Uterus (tissue), 4 donors: Measurements from ENCODE around the gene SLC22A31. TPM values are rescaled to one million over a fixed set of nuclear protein-coding genes. Genes with fewer than 3 reads are reported as not detected.

ENCODE experiments used
- DNase-seq, 2 donors: peaks; one replicate each; pipeline ENCODE4 v3.0.0-alpha.2; 2019 to 2020
- H3K27ac ChIP-seq, 2 donors: fragments of 200-600 bp; sonication (generic); 1 replicate in 1 of 2; 2 replicates in 1 of 2; pipeline ENCODE4 v1.5.1; 2016 to 2018
- H3K27me3 ChIP-seq, 2 donors: fragments of 200-600 bp; sonication (generic); one replicate each; pipeline ENCODE4 v1.5.1; 2018 to 2019; ENCODE audit warnings: control low read depth in 1 of 2
- H3K36me3 ChIP-seq, 2 donors: fragments of 200-600 bp; sonication (generic); one replicate each; pipeline ENCODE4 v1.5.1; 2019; ENCODE audit warnings: control low read depth in 1 of 2
- H3K4me1 ChIP-seq, 2 donors: fragments of 200-600 bp; sonication (generic); one replicate each; pipeline ENCODE4 v1.5.1; 2018 to 2019; ENCODE audit warnings: control low read depth in 1 of 2
- H3K4me3 ChIP-seq, 2 donors: fragments of 200-600 bp; sonication (generic); 1 replicate in 1 of 2; 2 replicates in 1 of 2; pipeline ENCODE4 v1.5.1; 2018 to 2019; ENCODE audit warnings: mild to moderate bottlenecking in 1 of 2
- H3K9me3 ChIP-seq, 2 donors: fragments of 200-600 bp; sonication (generic); one replicate each; pipeline ENCODE4 v1.5.1; 2019; ENCODE audit warnings: control low read depth in 1 of 2
- POLR2A ChIP-seq, 2 donors: fragments of 450-650 bp; IDR thresholded peaks; one replicate each; pipeline ENCODE4 v1.6.1; 2016; ENCODE audit warnings: antibody characterized with exemption in 2 of 2, mild to moderate bottlenecking in 1 of 2, moderate library complexity in 1 of 2
- intact Hi-C: fragments of 100-400 bp; cut with DNase I; formaldehyde crosslinking; loops from one replicate; pipeline ENCODE4 v1.15.1; 2023; ENCODE audit warnings: low total_unique reads
- total RNA-seq, 4 donors: library from RNA; depleted of rRNA in 3 of 4; stranded (reverse); fragments of >200 nt in 3 of 4; gene quantifications; one replicate each; pipeline versions ENCODE4 v1.1.0 to v1.2.4, GENCODE V29; 2014 to 2023
- TF ChIP-seq, protein P1 (sequence below), 4 experiments: fragments of 200-600 bp in 2 of 4; fragments of 450-650 bp in 2 of 4; sonication (generic) in 2 of 4; IDR thresholded peaks; one replicate each; pipeline ENCODE4 v1.5.1; 2016 to 2019; ENCODE audit warnings: antibody characterized with exemption in 4 of 4, mild to moderate bottlenecking in 2 of 4, moderate library complexity in 1 of 4
- donor health status: DM: yes; HTN: yes; CAD: no.

SLC22A31 gene
- total RNA-seq, 4 donors from 2014 or later, result not detected

DNA sequence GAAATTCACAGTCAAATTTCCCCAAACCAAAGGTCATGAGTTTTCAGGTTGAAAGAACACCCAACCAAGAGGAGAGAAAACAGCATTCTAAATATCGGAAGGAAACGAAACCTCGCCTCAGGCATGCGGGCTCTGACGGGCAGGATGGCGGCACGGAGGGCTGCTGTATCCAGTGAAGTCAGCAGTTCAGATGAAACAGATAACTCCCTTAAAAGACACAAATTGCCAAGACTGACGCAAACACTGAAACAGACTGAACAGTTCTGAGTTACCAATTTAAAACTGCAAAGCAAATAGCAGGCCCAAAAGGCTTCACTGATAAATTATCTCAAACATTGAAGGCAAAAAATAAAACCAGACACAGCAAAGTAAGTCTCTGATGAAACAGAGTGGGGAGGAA, 49.4 kb downstream of the SLC22A31 start:
- H3K4me1 ChIP-seq, result no peaks in the 10 kb centered on the region
- H3K27me3 ChIP-seq, result no peaks in the 10 kb centered on the region
- no peaks in the 10 kb centered on the region for H3K9me3 ChIP-seq
- no peak for DNase-seq
- intact Hi-C loops, result no loop called here
- H3K27ac ChIP-seq, result no peak overlapping the region
- TF ChIP-seq POLR2A (IDR thresholded peaks at IDR 0.05), result no peak
- no peak overlapping the region for H3K4me3 ChIP-seq
- H3K36me3 ChIP-seq, result no peaks in the 10 kb centered on the region

DNA sequence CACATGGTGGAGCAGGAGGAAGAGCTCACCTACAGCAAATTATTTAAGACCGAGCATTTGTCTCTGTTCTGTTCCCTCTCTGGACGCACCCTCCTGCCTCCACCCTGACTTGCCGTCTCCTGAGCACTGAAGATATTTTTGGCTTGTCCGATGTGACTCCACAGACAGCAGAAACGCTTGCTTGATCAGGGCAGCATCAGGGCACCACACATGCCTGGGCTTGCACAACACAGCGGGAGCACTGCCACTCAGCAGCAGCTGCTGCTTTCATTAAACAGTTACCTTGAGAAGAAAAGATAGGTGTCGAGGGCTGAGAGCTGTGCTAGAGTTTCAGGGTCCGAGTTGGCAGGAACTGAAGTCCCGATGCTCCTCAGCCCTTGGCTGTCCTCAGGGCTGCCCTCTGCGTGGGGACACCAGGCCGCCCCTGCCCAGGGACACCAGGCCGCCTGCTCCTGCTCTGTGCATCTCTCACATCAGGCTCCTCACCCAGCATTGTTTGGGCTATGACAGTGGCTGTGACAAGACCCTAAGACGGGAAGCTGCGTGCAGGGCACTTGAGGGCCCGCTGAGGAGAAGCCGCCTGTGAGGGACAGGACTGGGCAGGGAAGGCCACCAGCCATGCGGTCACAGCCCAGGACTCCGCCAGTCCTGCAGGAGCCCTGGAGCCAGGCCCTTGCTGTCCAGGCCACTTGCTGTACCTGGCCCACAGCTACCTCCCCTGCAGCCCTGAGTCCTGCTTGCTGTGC, 50.1 kb downstream of the SLC22A31 start:
- Histone ChIP-seq H3K27me3 (no peaks in the 10 kb centered on the region), H3K9me3 (no peaks in the 10 kb centered on the region), H3K4me1 (no peaks in the 10 kb centered on the region), H3K4me3 (no peak overlapping the region), H3K36me3 (no peaks in the 10 kb centered on the region), H3K27ac (no peak overlapping the region)
- TF ChIP-seq, protein P1, sequence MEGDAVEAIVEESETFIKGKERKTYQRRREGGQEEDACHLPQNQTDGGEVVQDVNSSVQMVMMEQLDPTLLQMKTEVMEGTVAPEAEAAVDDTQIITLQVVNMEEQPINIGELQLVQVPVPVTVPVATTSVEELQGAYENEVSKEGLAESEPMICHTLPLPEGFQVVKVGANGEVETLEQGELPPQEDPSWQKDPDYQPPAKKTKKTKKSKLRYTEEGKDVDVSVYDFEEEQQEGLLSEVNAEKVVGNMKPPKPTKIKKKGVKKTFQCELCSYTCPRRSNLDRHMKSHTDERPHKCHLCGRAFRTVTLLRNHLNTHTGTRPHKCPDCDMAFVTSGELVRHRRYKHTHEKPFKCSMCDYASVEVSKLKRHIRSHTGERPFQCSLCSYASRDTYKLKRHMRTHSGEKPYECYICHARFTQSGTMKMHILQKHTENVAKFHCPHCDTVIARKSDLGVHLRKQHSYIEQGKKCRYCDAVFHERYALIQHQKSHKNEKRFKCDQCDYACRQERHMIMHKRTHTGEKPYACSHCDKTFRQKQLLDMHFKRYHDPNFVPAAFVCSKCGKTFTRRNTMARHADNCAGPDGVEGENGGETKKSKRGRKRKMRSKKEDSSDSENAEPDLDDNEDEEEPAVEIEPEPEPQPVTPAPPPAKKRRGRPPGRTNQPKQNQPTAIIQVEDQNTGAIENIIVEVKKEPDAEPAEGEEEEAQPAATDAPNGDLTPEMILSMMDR (IDR thresholded peaks at IDR 0.05), result no peak
- TF ChIP-seq POLR2A (IDR thresholded peaks at IDR 0.05), result no peak
- intact Hi-C loops, result no loop called here
- DNase-seq, result no peak

DNA sequence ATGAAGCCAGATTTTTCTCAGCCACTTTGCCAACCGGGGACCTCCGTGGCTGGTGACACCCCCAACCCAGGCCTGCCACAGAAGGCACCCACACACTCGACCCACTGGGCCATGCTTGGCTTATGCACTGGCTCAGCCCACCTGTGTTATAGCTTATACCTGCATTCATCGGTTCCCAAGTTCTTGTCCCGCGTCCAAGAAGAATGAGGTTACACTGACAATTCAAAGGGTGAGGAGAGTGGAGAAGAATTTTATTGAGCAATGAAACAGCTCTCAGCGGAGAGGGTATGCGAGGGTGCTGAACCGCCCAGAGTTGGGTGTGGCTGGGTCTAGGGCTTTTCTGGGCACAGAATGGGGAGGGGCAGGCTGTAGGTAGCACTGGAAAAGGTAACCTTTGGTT, 51.0 kb downstream of the SLC22A31 start:
- no peaks in the 10 kb centered on the region for H3K9me3 ChIP-seq
- no peak for DNase-seq
- H3K27ac ChIP-seq, result no peak overlapping the region
- intact Hi-C loops, result no loop called here
- H3K27me3 ChIP-seq, result no peaks in the 10 kb centered on the region
- no peaks in the 10 kb centered on the region for H3K4me1 ChIP-seq
- no peak for TF ChIP-seq POLR2A (IDR thresholded peaks at IDR 0.05)
- TF ChIP-seq, protein P1 (IDR thresholded peaks at IDR 0.05), result no peak
- no peak overlapping the region for H3K4me3 ChIP-seq
- no peaks in the 10 kb centered on the region for H3K36me3 ChIP-seq

DNA sequence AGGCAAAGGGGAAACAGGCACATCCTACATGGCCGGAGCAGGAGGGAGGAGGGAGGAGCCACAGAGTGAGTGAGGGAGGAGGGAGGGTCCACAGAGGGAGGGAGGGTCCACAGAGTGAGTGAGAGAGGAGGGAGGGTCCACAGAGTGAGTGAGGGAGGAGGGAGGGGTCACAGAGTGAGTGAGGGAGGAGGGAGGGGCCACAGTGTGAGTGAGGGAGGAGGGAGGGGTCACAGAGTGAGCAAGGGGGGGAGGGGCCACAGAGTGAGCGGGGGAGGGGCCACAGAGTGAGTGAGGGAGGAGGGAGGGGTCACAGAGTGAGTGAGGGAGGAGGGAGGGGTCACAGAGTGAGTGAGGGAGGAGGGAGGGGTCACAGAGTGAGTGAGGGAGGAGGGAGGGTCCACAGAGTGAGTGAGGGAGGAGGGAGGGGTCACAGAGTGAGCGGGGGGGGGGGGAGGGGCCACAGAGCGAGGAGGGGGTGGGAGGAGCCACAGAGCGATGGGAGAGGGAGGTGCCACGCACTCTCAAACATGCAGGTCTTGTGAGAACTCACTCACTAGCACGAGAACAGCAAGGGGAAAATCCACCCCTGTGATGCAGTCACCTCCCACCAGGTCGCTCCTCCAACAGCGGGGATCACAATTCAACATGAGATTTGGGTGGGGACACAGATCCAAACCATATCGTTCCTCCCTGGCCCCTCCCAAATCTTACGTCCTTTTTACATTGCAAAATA, 53.1 kb downstream of the SLC22A31 start:
- intact Hi-C loops, result no loop called here
- TF ChIP-seq, protein P1 (IDR thresholded peaks at IDR 0.05), result no peak
- TF ChIP-seq POLR2A (IDR thresholded peaks at IDR 0.05), result no peak
- Histone ChIP-seq H3K27ac (no peak overlapping the region), H3K4me3 (no peak overlapping the region), H3K36me3 (no peaks in the 10 kb centered on the region), H3K9me3 (no peaks in the 10 kb centered on the region), H3K4me1 (no peaks in the 10 kb centered on the region), H3K27me3 (no peaks in the 10 kb centered on the region)
- DNase-seq, result no peak

DNA sequence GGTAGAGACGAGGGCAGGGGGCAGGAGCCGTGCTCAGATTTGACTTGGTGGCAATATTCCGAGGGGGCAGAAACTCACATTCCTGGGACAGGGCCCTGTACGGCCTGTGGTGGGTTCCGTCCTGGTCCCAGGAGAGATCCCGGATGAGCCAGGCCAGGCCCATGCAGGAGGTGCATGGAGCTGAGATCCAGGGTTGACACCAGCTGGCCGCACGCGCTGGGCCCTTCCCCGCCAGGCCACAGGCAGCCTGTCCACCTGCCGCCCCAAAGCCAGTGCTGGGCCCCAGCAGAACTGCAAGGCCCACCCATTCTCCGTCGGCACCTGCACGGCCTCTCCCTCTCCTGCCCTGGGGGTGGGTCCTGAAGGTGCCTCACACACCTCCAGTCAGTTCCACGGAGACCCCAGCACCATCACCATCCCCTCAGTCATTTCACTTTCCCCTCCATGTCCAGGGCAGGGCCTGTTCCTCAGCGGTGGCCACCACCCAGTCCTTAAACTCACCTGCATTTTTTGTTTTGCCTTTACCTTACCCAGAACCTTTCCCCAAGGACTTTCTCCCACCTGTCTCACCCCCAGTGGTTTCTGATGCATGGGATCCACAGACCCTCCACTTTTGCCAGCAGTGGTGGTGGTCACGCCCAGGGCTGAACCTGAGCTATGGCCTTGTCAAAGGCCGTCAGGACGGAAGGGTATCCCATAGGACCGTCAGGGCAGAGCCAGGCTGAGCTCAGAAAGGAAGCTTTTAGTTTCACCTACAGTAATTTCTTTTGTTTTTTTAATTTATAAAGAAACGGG, 53.9 kb downstream of the SLC22A31 start:
- no peaks in the 10 kb centered on the region for H3K9me3 ChIP-seq

More for the DNA sequence above, 53.9 kb downstream of the SLC22A31 start:
- Histone ChIP-seq H3K36me3 (no peaks in the 10 kb centered on the region), H3K27ac (no peak overlapping the region), H3K27me3 (no peaks in the 10 kb centered on the region), H3K4me1 (no peaks in the 10 kb centered on the region), H3K4me3 (no peak overlapping the region)
- intact Hi-C loops, result no loop called here
- TF ChIP-seq, protein P1 (IDR thresholded peaks at IDR 0.05), result no peak
- TF ChIP-seq POLR2A (IDR thresholded peaks at IDR 0.05), result no peak
- DNase-seq, result no peak

Other genes starting within 250 kb of the SLC22A31 start
- gene CBFA2T3, start 223.3 kb downstream of the SLC22A31 start, total RNA-seq, result 10 to 100 TPM in 1 of 4 donors, 1 to 10 TPM in 1, under 1 TPM in 2; under 0.01 to 12.1 (median 3.1) TPM
- gene ACSF3, start 106.7 kb downstream of the SLC22A31 start, total RNA-seq, result 10 to 100 TPM in 3 of 4 donors, 1 to 10 TPM in 1; 7.4 to 39.0 (median 18.2) TPM
- under 1 TPM in 1 of 4 donors, not detected in 3; 0.21 TPM for gene CDH15, start 28.8 kb downstream of the SLC22A31 start, total RNA-seq
- gene ZNF778, start 17.2 kb upstream of the SLC22A31 start, total RNA-seq, result 10 to 100 TPM in 3 of 4 donors, 1 to 10 TPM in 1; 7.4 to 30.2 (median 15.9) TPM